Brain microvascular endothelial cell (primary cell): Measurements from ENCODE around the gene PRDM2.

Source experiments
- DNase-seq: peaks from one replicate; pipeline ENCODE4 v3.0.0-alpha.2; 2020
- H3K27ac ChIP-seq: fragments of 250-450 bp; sonication (Bioruptor Pico); 2 replicates; pipeline ENCODE4 v1.5.1; 2020; ENCODE audit warnings: mild to moderate bottlenecking, moderate library complexity
- H3K27me3 ChIP-seq: fragments of 250-450 bp; sonication (Bioruptor Pico); replicated peaks from 2 replicates; pipeline ENCODE4 v1.5.1; 2020; ENCODE audit warnings: mild to moderate bottlenecking
- H3K36me3 ChIP-seq: fragments of 250-450 bp; sonication (Bioruptor Pico); replicated peaks from 2 replicates; pipeline ENCODE4 v1.5.1; 2020; ENCODE audit warnings: mild to moderate bottlenecking
- H3K4me3 ChIP-seq: 2 replicates; pipeline ENCODE4 v1.5.1; 2011; ENCODE audit warnings: low read depth, mild to moderate bottlenecking, control low read depth, low read length, moderate library complexity
- CTCF ChIP-seq: IDR thresholded peaks from 2 replicates; pipeline ENCODE4 v1.5.1; 2011; ENCODE audit warnings: low read depth, mild to moderate bottlenecking, moderate library complexity, low read length, control low read depth, inconsistent platforms; ENCODE audit errors: missing control alignments
- in situ Hi-C: cut with HindIII; loops from 2 replicates; pipeline ENCODE4 v1.10.0; 2017; ENCODE audit warnings: low sequenced_read_pairs, low pct_ligation_motif_present

Gene PRDM2

GRCh38 chr1:13664451-13664850 lies 35.5 kb upstream of the PRDM2 start:
- TF ChIP-seq CTCF, result no peak
- DNase-seq, result no peak
- no peaks in the 10 kb centered on the region for H3K27me3 ChIP-seq
- no peaks in the 10 kb centered on the region for H3K36me3 ChIP-seq
- H3K4me3 ChIP-seq, result no peak overlapping the region
- H3K27ac ChIP-seq, result no peak overlapping the region
- in situ Hi-C loops, result no loop called here

- DNase-seq, result no peak
- no peak overlapping the region for H3K27ac ChIP-seq
- H3K27me3 ChIP-seq, result no peaks in the 10 kb centered on the region
- in situ Hi-C loops, result no loop called here
- no peak overlapping the region for H3K4me3 ChIP-seq
- no peaks in the 10 kb centered on the region for H3K36me3 ChIP-seq
- TF ChIP-seq CTCF, result no peak
Measured at GRCh38 chr1:13666317-13666716, 33.7 kb upstream of the PRDM2 start.

GRCh38 chr1:13667691-13668090 lies 32.3 kb upstream of the PRDM2 start:
- no peak for TF ChIP-seq CTCF
- in situ Hi-C loops, result no loop called here
- no peaks in the 10 kb centered on the region for H3K36me3 ChIP-seq
- DNase-seq, result no peak
- H3K27me3 ChIP-seq, result no peaks in the 10 kb centered on the region
- H3K27ac ChIP-seq, result no peak overlapping the region
- no peak overlapping the region for H3K4me3 ChIP-seq

- no peak for TF ChIP-seq CTCF
- in situ Hi-C loops, result no loop called here
- Histone ChIP-seq H3K27ac (no peak overlapping the region), H3K27me3 (no peaks in the 10 kb centered on the region), H3K4me3 (no peak overlapping the region), H3K36me3 (no peaks in the 10 kb centered on the region)
- DNase-seq, result no peak
Measured at GRCh38 chr1:13674377-13674776, 25.6 kb upstream of the PRDM2 start.

GRCh38 chr1:13675151-13675651 lies 24.8 kb upstream of the PRDM2 start:
- no peak overlapping the region for H3K27ac ChIP-seq
- H3K4me3 ChIP-seq, result no peak overlapping the region
- H3K27me3 ChIP-seq, result no peaks in the 10 kb centered on the region
- DNase-seq, result no peak
- no peak for TF ChIP-seq CTCF
- no peaks in the 10 kb centered on the region for H3K36me3 ChIP-seq
- in situ Hi-C loops, result no loop called here

GRCh38 chr1:13677896-13678295 lies 22.1 kb upstream of the PRDM2 start:
- in situ Hi-C loops, result no loop called here
- no peak for DNase-seq
- no peaks in the 10 kb centered on the region for H3K36me3 ChIP-seq
- no peak overlapping the region for H3K27ac ChIP-seq
- H3K27me3 ChIP-seq, result no peaks in the 10 kb centered on the region
- no peak overlapping the region for H3K4me3 ChIP-seq
- no peak for TF ChIP-seq CTCF
